Testis (tissue), 3 donors: ENCODE data around the gene SYNDIG1. TPM values are rescaled to one million over a fixed set of nuclear protein-coding genes. Genes with fewer than 3 reads are reported as not detected.
A peak's percentile ranks its signal among the peaks of the same experiment; 100 is the strongest.

Source experiments
- DNase-seq: peaks from one replicate; pipeline ENCODE4 v3.0.0-alpha.2; 2019
- H3K27ac ChIP-seq, 2 donors: fragments of 200-600 bp; sonication (generic); one replicate each; pipeline ENCODE4 v1.5.1; 2019
- H3K27me3 ChIP-seq: fragments of 200-600 bp; sonication (generic); one replicate; pipeline ENCODE4 v1.5.1; 2019
- H3K36me3 ChIP-seq: fragments of 200-600 bp; sonication (generic); one replicate; pipeline ENCODE4 v1.5.1; 2017; ENCODE audit warnings: low read depth; ENCODE audit errors: missing control alignments
- H3K4me1 ChIP-seq: fragments of 200-600 bp; sonication (generic); one replicate; pipeline ENCODE4 v1.5.1; 2019
- H3K4me3 ChIP-seq, 2 donors: fragments of 200-600 bp; sonication (generic); one replicate each; pipeline ENCODE4 v1.5.1; 2017 to 2019
- H3K9me3 ChIP-seq: fragments of 200-600 bp; sonication (generic); one replicate; pipeline ENCODE4 v1.5.1; 2017
- POLR2A ChIP-seq: fragments of 450-650 bp; IDR thresholded peaks from one replicate; pipeline ENCODE4 v1.6.1; 2017; ENCODE audit warnings: antibody characterized with exemption, mild to moderate bottlenecking, moderate library complexity
- WGBS, 2 donors: methylation state at CpG; one replicate each; pipeline ENCODE4 v1.1.5; 2018; 5-methylcytosine and 5-hydroxymethylcytosine counted together
- intact Hi-C: fragments of 100-400 bp; cut with DNase I; formaldehyde crosslinking; loops from one replicate; pipeline ENCODE4 v1.15.1; 2023; ENCODE audit warnings: low total_unique reads
- polyA plus RNA-seq: library from polyadenylated mRNA; stranded (reverse); fragments of 350-450 nt; fragmentation: Illumina TruSeq; extraction: RNeasy Lipid Tissue Mini Kit (QIAGEN cat#74804); gene quantifications from one replicate; pipeline ENCODE4 v1.2.3, GENCODE V29; 2014; ENCODE audit warnings: low read depth, low replicate concordance; ENCODE audit not compliant: insufficient read depth
- total RNA-seq, 2 donors: library from RNA; depleted of rRNA; stranded (reverse); fragments of >200 nt; gene quantifications; one replicate each; pipeline ENCODE4 v1.2.3, GENCODE V29; 2016
- TF ChIP-seq, protein P1 (sequence below), 3 experiments: fragments of 450-650 bp in 2 of 3; fragments of 200-600 bp in 1 of 3; sonication (generic) in 1 of 3; IDR thresholded peaks; one replicate each; pipeline ENCODE4 v1.5.1; 2016 to 2019; ENCODE audit warnings: antibody characterized with exemption in 3 of 3, mild to moderate bottlenecking in 2 of 3, moderate library complexity in 1 of 3

The SYNDIG1 gene
- total and polyA plus RNA-seq, 3 donors from 2014 or later: 2.1 to 3.2 (median 2.8) TPM

DNA sequence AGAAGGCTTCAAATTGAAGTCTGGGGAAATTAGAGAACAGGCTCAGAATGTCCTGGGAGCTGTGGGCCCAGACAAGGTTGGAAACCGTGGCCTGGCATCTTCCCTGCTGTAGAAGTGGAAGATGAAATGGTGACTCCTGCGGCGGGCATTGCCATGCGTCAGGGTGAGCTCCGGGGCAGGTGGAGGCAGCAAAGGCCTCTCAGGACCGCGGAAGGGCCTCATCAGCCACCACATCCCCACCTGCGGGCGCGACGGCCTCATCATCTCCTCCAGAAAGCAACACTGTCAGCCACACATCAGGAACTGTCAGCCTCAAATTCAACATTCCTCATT lies 161.7 kb downstream of the SYNDIG1 start:
- DNase-seq: no peak
- no peaks in the 10 kb centered on the region for H3K9me3 ChIP-seq
- intact Hi-C loops: no loop called here
- no peak overlapping the region for H3K4me3 ChIP-seq
- peaks cover 9% of the 10 kb centered on the region for H3K4me1 ChIP-seq
- 95 to 96% methylated on average over 11 of the region's 11 CpGs for WGBS, 2 donors
- TF ChIP-seq, protein P1, sequence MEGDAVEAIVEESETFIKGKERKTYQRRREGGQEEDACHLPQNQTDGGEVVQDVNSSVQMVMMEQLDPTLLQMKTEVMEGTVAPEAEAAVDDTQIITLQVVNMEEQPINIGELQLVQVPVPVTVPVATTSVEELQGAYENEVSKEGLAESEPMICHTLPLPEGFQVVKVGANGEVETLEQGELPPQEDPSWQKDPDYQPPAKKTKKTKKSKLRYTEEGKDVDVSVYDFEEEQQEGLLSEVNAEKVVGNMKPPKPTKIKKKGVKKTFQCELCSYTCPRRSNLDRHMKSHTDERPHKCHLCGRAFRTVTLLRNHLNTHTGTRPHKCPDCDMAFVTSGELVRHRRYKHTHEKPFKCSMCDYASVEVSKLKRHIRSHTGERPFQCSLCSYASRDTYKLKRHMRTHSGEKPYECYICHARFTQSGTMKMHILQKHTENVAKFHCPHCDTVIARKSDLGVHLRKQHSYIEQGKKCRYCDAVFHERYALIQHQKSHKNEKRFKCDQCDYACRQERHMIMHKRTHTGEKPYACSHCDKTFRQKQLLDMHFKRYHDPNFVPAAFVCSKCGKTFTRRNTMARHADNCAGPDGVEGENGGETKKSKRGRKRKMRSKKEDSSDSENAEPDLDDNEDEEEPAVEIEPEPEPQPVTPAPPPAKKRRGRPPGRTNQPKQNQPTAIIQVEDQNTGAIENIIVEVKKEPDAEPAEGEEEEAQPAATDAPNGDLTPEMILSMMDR (IDR thresholded peaks at IDR 0.05): no peak
- no peak for TF ChIP-seq POLR2A
- H3K27ac ChIP-seq: no peak overlapping the region
- H3K36me3 ChIP-seq: no peaks in the 10 kb centered on the region
- no peaks in the 10 kb centered on the region for H3K27me3 ChIP-seq

DNA sequence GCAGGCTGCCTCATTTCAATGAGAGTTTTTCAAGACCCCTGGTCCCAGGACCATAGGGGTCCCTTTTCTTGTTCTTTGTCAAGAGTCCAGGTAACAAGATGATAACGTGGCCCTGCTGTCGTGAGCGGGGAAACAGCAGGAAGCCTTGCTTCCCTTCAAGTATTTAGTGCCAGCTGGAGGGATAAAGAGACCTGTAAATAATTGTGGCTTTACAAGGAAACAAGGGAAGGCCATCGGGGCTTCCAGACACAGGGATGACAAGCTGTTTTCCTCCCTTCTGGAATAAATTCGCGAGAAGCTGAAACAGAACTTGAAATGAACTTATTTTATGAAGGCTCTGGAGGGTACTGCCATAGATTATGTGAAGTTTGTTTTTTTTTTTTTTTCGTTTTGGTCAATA lies 163.2 kb downstream of the SYNDIG1 start:
- H3K27ac ChIP-seq: no peak overlapping the region
- H3K36me3 ChIP-seq: no peaks in the 10 kb centered on the region
- no peak for TF ChIP-seq POLR2A
- TF ChIP-seq, protein P1 (IDR thresholded peaks at IDR 0.05): no peak
- H3K4me1 ChIP-seq: peaks cover 9% of the 10 kb centered on the region
- no peaks in the 10 kb centered on the region for H3K9me3 ChIP-seq
- DNase-seq: no peak
- intact Hi-C loops: no loop called here
- H3K4me3 ChIP-seq: no peak overlapping the region
- WGBS, 2 donors: 79 to 84% methylated on average over 7 of the region's 7 CpGs
- H3K27me3 ChIP-seq: no peaks in the 10 kb centered on the region

DNA sequence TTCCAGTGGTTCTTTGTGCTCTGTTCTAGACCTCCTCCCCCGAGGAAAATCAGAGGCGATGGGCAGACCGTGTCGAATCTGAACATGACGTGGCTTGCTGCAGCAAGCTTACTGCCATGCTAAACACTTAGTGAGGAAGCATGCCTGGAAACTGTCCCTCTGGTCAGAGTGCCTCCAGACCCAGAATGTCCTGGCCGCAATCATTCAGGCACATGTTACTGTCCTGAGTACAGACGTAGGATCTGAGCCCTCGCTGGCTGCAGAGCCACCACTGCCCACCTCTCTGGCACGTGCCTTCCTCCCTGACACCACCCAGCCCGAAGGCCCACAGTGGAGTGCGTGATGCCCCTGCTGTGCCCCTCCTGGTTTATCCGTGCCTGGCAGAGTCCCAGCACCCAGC lies 163.6 kb downstream of the SYNDIG1 start:
- no peaks in the 10 kb centered on the region for H3K36me3 ChIP-seq
- no peak for TF ChIP-seq POLR2A
- TF ChIP-seq, protein P1 (IDR thresholded peaks at IDR 0.05): no peak
- no peaks in the 10 kb centered on the region for H3K9me3 ChIP-seq
- H3K27me3 ChIP-seq: no peaks in the 10 kb centered on the region
- WGBS, 2 donors: 79 to 81% methylated on average over 9 to 12 of the region's 12 CpGs
- no peak overlapping the region for H3K4me3 ChIP-seq
- H3K4me1 ChIP-seq: peaks cover 9% of the 10 kb centered on the region
- no peak for DNase-seq
- no peak overlapping the region for H3K27ac ChIP-seq
- intact Hi-C loops: no loop called here

DNA sequence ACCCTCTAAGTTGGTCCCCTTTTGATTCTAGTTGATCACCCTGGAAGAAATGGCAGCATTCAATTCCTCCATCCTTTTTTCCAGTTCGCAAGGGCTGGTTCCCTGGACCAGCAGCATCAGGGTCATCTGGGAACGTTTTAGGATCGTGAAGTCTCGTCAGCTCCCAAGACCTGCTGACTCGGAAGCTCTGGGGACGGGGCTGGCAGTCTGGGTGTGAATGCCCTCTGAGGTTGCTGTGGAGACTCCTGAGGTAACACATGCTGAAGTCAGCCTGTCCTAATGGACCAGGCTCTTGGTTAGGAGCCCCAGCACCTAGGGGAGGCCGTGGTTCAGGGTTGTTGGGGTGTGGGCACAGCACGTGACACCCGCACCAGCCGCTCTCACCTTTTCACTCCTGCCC lies 164.1 kb downstream of the SYNDIG1 start:
- Histone ChIP-seq H3K9me3 (no peaks in the 10 kb centered on the region), H3K36me3 (no peaks in the 10 kb centered on the region), H3K27me3 (no peaks in the 10 kb centered on the region), H3K4me3 (no peak overlapping the region), H3K27ac (no peak overlapping the region), H3K4me1 (peaks cover 9% of the 10 kb centered on the region)
- no peak for DNase-seq
- 90 to 95% methylated on average over 7 to 10 of the region's 10 CpGs for WGBS, 2 donors
- intact Hi-C loops: no loop called here
- TF ChIP-seq, protein P1 (IDR thresholded peaks at IDR 0.05): no peak
- no peak for TF ChIP-seq POLR2A

DNA sequence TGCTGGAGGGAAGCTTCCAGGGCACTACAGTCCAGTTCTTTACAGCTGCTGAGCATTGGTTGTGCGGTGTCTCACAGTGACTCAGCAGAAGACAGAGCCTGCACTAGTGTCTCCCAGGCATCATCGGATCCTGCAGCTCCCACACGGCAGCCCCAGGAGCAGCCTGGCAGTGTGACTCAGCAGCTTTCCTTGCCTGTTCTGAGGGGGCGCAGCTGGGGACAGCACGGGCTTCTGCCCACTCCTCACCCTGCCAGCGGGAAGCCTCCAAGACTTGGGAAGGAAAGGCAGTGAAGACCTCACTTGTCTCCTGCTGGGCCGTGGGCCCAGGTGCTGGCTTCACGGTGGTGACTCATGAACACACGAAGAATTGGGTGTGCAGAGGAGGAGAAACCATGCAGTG lies 165.4 kb downstream of the SYNDIG1 start:
- peak; percentile 80 for DNase-seq
- peaks cover 9% of the 10 kb centered on the region for H3K4me1 ChIP-seq
- TF ChIP-seq, protein P1 (IDR thresholded peaks at IDR 0.05): no peak
- TF ChIP-seq POLR2A: no peak
- no peaks in the 10 kb centered on the region for H3K9me3 ChIP-seq
- H3K27ac ChIP-seq: no peak overlapping the region
- 53 to 63% methylated on average over 6 to 9 of the region's 9 CpGs for WGBS, 2 donors
- H3K4me3 ChIP-seq: no peak overlapping the region
- no peaks in the 10 kb centered on the region for H3K27me3 ChIP-seq
- H3K36me3 ChIP-seq: no peaks in the 10 kb centered on the region
- intact Hi-C loops: no loop called here
